GM19238 (cell line): ENCODE results near the gene TRIM75.
"Not testable (repeated sequence)": the region's sequence is repeated elsewhere in the genome, so short reads cannot be mapped to it uniquely, and the experiment has no call there.

Experiments used
- DNase-seq: peaks from one replicate; pipeline ENCODE4 v3.0.0; 2011; ENCODE audit warnings: low spot score; ENCODE audit not compliant: insufficient read length

The TRIM75 gene

DNA sequence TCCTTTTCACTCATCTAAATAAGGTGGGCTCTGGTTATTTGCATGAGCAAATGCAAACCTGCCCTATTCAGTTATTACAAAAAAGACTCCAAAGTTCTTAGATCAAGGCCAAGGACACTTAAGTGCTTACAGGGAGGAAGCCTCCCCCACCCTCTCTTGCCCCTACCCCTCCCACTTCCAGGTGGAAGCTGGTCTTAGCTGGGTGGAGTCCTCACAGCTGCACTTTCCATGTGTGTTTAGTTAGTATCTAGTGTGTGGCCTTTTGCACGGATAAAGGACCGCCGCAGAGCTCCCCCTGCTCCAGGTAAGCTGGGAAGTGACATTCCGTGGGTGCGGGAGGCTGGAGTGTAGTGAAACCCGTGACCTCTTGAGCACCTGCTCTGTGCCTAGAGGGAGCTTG lies at the start of gene TRIM75:
TSS of gene TRIM75 (plus strand) at position 222 of the 400 bp plus-strand sequence. CDS start 5,282 bp downstream, outside the sequence.
- DNase-seq = no peak

GRCh38 chr4:165005352-165005925 lies 48.2 kb upstream of the TRIM75 start:
- no peak for DNase-seq

GRCh38 chr4:165006456-165006855 lies 47.2 kb upstream of the TRIM75 start:
- DNase-seq = no peak

DNA sequence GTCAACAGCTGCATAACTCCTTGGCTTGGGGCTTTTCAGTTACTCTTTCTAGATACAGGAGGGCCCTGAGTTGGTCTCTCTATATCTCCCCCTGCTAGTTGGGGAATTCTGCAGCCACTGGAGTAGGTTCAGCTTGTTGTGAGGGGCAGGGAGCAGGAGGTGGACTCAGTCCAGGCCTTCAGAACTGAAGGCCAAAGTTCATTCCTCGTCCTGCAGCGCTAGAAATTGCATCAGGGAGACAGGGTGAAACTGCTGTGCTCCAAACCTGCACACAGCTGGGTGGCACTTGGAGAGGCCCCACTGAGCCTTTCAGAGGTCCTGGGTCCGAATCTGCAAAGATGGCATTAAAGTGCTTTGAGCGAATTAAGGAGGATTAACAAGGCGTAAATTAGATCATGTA lies 46.8 kb upstream of the TRIM75 start:
- no peak for DNase-seq

- no peak for DNase-seq
These were observed 44.0 kb upstream of the TRIM75 start for GRCh38 chr4:165009493-165010227.

- no peak for DNase-seq
These were observed 43.2 kb upstream of the TRIM75 start for GRCh38 chr4:165010487-165010886.

DNA sequence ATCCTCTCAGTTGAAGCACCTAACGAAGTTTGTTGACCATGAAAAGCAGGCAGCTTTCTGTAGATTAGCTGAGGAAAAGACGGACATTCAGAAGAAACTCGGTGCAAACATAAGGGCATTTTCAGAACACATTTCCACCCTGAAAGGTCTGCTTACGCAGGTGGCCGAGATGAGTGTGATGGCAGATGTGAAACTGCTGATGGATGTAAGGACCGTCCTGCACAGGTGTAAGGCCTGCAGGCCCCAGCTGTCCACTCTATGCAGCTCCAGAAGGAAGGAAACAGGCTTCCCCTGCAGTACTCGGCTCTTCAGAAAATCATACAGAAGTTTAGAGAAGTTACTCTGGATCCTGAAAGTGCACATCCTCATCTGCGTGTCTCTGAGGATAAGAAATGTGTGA lies 42.7 kb upstream of the TRIM75 start:
- DNase-seq = no peak

- no peak for DNase-seq
These were observed 42.3 kb upstream of the TRIM75 start for GRCh38 chr4:165011403-165011802.

- DNase-seq = no peak
These were observed 40.0 kb upstream of the TRIM75 start for GRCh38 chr4:165013691-165014090.

DNA sequence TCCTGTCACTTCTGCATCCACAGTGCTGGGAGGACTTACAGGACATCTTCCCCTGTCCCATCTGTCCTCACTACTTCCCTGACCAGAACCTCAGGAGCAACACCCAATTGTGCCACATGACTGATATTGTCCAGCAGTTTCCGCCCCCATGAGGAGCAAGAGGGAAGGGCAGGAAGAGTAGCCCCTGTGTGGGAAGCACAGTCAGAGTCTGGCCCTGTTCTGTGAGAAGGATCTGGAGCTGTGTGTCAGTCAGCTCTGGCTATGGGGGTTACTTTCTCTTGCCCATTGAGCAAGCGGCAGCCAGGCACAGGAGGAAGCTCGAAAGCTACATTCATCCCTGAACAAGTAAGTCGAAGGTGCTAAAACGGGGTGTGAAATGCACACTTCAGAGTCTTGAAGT lies 36.7 kb upstream of the TRIM75 start:
- DNase-seq = no peak

- DNase-seq = not testable (repeated sequence)
These were observed 33.7 kb upstream of the TRIM75 start for GRCh38 chr4:165019995-165020394.

- DNase-seq = not testable (repeated sequence)
These were observed 27.9 kb upstream of the TRIM75 start for GRCh38 chr4:165025782-165026181.

DNA sequence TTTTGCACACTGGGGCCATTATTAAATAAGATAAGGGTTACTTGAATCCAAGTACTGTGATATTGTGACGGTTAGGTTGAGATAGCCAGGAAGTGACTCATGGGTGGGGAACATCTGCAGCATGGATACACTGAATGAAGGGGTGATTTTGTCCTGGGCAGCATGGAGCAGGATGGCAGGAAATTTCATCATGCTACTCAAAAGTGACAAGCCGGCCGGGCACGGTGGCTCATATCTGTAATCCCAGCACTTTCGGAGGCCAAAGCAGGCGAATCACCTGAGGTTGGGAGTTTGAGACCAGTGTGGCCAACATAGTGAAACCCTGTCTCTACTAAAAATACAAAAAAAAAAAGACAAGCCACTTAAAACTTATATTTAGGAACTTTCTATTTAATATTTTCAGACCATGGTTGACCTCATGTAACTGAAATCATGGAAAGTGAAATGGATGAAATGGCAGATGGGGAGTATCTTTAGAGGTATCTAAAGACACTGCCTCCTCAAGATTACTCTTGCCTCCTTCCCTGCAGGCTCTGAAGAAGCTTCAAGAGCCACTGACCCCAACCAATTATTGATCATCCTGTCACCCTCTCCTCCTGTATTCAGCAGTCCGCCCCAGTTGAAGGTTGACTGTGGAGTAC lies 25.8 kb upstream of the TRIM75 start:
- no peak for DNase-seq

- no peak for DNase-seq
These were observed 22.0 kb upstream of the TRIM75 start, which contains the start of gene TRIM60 for GRCh38 chr4:165031436-165032211. Gene TRIM60, plus strand, starts transcription at chr4:165031999. Its CDS starts 8,074 bp downstream, at chr4:165040073.

GRCh38 chr4:165048170-165048569 lies 5.5 kb upstream of the TRIM75 start:
- no peak for DNase-seq

DNA sequence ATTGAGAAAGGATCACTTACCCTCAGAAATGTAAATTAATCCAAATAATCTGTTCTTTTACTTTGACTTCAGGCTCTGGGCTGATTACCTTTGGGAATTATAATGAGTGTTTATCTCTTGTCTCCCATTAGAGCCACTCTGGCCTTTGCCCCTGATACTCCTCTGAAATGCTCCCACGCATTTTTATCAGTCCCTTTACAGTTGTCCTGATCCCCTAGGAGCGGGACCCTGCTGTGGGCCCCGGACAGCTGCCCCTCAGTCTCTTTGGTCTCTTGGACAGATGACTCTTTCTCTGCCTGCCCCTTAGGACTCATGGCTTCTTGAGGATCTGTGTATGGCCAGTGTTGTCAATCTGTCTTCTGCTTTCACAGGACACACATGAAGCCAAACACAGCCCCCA lies 1.0 kb upstream of the TRIM75 start:
- DNase-seq = no peak

DNA sequence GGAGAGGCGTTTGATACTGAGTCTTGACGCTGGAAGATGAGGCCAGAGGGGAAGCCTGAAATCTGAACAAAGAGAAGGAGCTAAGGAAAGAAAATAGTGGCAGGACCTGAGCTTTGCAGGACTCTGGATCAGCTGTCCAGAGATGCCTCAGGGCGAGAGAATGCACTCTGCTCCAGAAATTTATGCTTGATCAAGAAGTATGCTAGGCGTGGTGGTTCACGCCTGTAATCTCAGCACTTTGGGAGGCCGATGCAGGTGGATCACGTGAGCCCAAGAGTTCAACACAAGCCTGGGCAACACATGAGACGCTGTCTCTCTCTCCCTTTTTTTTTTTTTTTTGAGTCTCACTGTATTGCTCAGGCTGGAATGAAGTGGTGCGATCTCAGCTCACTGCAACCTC lies 1.9 kb downstream of the TRIM75 start:
- DNase-seq = no peak

GRCh38 chr4:165058666-165059065 lies 5.0 kb downstream of the TRIM75 start:
- no peak for DNase-seq

DNA sequence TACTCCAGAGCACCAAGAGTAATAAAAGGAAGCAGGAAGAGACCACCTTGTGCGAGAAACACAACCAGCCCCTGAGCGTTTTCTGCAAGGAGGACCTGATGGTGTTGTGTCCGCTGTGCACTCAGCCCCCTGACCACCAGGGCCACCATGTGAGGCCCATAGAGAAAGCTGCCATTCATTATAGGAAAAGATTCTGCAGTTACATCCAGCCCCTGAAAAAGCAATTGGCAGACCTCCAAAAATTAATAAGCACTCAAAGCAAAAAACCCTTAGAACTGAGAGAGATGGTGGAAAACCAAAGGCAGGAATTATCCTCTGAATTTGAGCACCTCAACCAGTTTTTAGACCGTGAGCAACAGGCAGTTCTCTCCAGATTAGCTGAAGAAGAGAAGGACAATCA lies 5.7 kb downstream of the TRIM75 start:
- no peak for DNase-seq

DNA sequence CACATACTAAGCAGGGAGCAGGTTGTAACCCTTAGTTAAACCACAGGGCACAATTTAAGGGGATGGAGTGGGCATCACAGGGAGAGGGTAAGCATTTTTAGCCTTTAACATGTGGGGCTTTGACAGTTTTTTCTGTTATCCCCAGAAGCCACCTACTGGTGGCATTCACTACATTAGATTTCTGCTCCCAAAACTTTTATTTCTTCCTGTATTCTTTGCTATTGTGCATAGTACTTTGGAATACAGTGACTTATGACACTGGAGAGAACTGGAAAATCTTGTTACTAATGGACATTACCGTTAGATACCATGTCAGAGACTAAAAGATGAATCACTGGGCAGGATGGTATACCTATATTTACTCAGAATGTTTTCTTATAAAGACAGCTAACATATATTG lies 7.3 kb downstream of the TRIM75 start:
- DNase-seq = no peak

DNA sequence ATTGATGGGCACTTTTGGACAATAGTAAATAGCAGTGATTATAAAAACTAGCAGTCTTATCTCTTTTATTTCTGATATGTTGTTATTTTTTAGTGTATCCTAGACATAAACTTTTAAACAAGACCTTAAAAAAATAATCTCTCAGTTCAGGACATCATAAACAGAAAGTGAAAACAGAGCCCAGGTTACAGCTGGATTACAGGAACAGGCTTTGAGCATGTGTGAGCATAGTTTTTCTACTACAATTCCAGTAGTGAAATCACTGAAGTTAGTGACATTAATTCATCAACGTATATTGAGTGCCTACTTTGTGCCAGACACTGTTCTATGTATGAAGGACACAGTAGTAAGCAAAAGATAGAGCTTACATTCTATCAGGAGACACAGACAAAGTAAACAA lies 16.9 kb downstream of the TRIM75 start:
- DNase-seq = no peak

- not testable (repeated sequence) for DNase-seq
These were observed 19.7 kb downstream of the TRIM75 start for GRCh38 chr4:165073346-165073745.
